ENCODE results near the gene WDR19.

The WDR19 gene

DNA sequence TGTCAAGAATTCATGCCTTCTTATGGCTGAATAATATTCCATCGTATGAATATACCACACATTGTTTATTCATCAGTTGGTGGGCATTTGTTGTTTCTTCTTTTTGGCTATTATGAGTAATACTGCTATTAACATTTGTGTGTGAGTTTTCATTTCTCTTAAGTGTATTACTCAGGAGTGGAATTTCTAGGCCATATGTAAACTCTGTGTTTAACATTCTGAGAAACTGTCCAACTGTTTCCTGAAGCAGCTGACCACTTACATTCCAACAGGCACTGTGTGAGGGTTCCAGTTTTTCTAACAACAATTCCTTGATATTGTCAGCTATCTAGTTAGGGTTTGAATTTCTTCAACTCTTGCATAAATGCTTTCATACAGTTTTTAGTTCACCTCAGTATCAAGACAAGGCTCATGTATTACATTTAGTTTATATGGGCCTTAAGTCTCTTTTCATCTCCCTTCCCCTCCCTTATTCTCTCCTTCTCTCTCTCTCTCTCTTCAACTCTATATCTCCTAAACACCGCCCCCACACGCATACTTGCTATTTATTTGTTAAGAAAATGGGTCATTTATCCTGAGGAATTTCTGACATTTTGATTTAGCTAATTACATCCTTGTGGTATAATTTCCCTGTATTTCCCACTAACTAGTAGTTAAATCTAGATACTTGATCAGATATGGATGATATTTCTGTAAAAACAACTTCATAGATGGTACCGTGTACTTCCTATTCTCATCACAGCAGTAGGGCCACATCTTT lies 77.4 kb downstream of the WDR19 start:
- TF ChIP-seq FOXP2 (optimal IDR thresholded peaks at IDR 0.05; ENCODE audit: borderline replicate concordance, extremely low read depth, extremely low read length, insufficient read depth) (no peak), TAF1 (IDR thresholded peaks at IDR 0.05; ENCODE audit: borderline replicate concordance, insufficient read depth, low read length) (no peak), POLR2AphosphoS5 (IDR thresholded peaks at IDR 0.05; ENCODE audit: low read depth, low read length) (no peak), SIN3A (IDR thresholded peaks at IDR 0.05; ENCODE audit: borderline replicate concordance, insufficient read depth, low read length) (no peak)
- TF ChIP-seq, protein P1, sequence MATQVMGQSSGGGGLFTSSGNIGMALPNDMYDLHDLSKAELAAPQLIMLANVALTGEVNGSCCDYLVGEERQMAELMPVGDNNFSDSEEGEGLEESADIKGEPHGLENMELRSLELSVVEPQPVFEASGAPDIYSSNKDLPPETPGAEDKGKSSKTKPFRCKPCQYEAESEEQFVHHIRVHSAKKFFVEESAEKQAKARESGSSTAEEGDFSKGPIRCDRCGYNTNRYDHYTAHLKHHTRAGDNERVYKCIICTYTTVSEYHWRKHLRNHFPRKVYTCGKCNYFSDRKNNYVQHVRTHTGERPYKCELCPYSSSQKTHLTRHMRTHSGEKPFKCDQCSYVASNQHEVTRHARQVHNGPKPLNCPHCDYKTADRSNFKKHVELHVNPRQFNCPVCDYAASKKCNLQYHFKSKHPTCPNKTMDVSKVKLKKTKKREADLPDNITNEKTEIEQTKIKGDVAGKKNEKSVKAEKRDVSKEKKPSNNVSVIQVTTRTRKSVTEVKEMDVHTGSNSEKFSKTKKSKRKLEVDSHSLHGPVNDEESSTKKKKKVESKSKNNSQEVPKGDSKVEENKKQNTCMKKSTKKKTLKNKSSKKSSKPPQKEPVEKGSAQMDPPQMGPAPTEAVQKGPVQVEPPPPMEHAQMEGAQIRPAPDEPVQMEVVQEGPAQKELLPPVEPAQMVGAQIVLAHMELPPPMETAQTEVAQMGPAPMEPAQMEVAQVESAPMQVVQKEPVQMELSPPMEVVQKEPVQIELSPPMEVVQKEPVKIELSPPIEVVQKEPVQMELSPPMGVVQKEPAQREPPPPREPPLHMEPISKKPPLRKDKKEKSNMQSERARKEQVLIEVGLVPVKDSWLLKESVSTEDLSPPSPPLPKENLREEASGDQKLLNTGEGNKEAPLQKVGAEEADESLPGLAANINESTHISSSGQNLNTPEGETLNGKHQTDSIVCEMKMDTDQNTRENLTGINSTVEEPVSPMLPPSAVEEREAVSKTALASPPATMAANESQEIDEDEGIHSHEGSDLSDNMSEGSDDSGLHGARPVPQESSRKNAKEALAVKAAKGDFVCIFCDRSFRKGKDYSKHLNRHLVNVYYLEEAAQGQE (IDR thresholded peaks at IDR 0.05; ENCODE audit: insufficient read depth in 1 of 2, low read depth in 2 of 2, low read length in 2 of 2): no peak

DNA sequence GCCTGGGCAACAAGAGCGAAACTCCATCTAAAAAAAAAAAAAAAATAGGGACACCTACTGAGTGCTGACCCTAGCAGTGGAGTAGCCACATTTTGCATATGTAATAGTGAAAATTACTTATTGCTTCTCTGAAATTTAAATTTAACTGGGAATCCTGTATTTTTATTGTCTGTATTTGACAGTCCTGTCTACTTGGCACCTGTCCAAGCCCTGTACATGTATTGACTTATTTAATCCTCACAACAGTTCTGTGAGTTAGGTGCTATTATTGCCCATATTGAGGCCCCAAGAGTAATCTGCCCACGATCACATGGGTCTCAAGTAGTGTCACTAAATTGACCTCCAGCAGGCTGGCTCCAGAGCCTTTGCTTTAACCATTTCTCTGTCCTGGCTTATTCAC lies 81.6 kb downstream of the WDR19 start:
- TF ChIP-seq, protein P1 (IDR thresholded peaks at IDR 0.05; ENCODE audit: insufficient read depth in 1 of 2, low read depth in 2 of 2, low read length in 2 of 2): no peak
- TF ChIP-seq POLR2AphosphoS5 (IDR thresholded peaks at IDR 0.05; ENCODE audit: low read depth, low read length): no peak
- TF ChIP-seq TAF1 (IDR thresholded peaks at IDR 0.05; ENCODE audit: borderline replicate concordance, insufficient read depth, low read length): no peak
- no peak for TF ChIP-seq SIN3A (IDR thresholded peaks at IDR 0.05; ENCODE audit: borderline replicate concordance, insufficient read depth, low read length)
- no peak for TF ChIP-seq FOXP2 (optimal IDR thresholded peaks at IDR 0.05; ENCODE audit: borderline replicate concordance, extremely low read depth, extremely low read length, insufficient read depth)

DNA sequence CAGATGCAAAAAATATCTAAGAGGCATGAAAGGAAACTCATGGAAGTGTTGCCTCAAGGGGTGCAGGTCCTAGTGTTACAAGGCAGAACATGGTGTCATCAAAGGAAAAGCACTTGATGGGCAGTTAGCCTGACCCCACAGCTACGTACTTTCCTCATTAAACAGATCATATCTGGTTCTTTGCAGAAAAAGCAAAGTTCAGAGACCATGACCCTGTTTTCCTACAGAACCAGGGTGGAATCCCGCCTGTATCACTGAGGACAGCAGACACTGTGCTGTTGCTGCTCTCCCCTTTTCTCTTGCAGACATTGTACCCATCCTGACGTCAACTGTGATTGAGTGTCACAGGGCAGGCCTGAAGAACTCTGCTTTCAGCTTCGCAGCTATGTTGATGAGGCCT lies 92.2 kb downstream of the WDR19 start:
- no peak for TF ChIP-seq POLR2AphosphoS5 (IDR thresholded peaks at IDR 0.05; ENCODE audit: low read depth, low read length)
- no peak for TF ChIP-seq SIN3A (IDR thresholded peaks at IDR 0.05; ENCODE audit: borderline replicate concordance, insufficient read depth, low read length)
- TF ChIP-seq, protein P1 (IDR thresholded peaks at IDR 0.05; ENCODE audit: insufficient read depth in 1 of 2, low read depth in 2 of 2, low read length in 2 of 2): no peak
- TF ChIP-seq FOXP2 (optimal IDR thresholded peaks at IDR 0.05; ENCODE audit: borderline replicate concordance, extremely low read depth, extremely low read length, insufficient read depth): no peak
- no peak for TF ChIP-seq TAF1 (IDR thresholded peaks at IDR 0.05; ENCODE audit: borderline replicate concordance, insufficient read depth, low read length)

DNA sequence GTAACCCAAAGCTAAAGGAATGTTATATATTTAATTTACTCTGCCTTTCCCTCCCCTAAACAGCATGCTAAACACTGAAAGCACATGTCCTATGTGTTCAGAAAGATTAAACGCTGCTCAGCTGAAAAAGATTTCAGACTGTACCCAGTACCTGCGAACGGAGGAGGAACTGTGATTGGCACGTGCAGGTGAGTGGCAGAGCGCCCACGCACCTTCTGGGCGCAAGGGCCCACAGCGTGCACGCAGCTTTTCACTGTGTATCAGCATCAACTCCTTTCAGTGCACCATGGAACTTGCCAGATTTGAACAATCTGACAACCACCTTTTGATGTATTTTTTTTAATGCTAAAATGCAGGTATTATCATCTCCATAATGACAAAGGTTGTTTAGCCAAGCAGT lies 96.1 kb downstream of the WDR19 start:
- TF ChIP-seq FOXP2 (optimal IDR thresholded peaks at IDR 0.05; ENCODE audit: borderline replicate concordance, extremely low read depth, extremely low read length, insufficient read depth) (no peak), POLR2AphosphoS5 (IDR thresholded peaks at IDR 0.05; ENCODE audit: low read depth, low read length) (no peak), TAF1 (IDR thresholded peaks at IDR 0.05; ENCODE audit: borderline replicate concordance, insufficient read depth, low read length) (no peak), SIN3A (IDR thresholded peaks at IDR 0.05; ENCODE audit: borderline replicate concordance, insufficient read depth, low read length) (no peak)
- TF ChIP-seq, protein P1 (IDR thresholded peaks at IDR 0.05; ENCODE audit: insufficient read depth in 1 of 2, low read depth in 2 of 2, low read length in 2 of 2): no peak
